ENCODE results near the gene ZNF408.

DNA sequence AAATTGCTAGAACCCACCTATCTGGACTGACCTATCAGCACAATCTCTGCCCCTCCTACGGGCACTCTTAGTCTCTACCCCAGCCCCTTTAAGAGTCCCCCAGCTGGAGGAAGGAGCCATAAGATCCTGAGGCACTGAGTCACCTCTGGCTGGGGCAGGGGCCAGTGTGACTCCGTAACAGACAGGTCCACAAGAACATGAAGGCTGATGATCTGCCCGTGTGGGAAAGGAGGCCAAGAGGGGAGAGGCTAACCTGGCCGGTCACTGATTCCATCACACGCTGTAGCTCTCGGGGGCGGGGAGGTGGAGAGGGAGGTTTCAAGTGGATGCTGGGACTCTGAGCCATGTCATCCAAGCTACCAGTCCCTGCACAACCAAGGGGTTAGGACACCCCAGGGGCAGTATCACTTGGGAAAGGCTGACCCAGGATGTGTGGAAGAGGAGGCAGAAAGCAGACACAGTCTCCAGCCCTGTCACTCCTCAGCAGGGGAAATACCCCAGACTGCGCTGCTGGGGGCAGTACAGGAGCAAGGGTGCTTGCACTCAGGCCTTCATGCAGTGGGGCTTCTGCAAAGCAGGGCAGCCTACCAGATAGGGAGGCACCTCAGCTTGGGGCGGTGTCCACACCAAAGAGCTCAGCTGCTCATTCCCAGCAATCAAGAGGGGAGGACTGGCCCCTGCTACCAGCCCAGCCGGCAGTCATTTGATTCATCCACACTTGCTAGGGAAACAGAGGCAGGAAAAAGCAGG is 22.7 kb upstream of the ZNF408 start:
- TF ChIP-seq EZH2 (IDR thresholded peaks at IDR 0.05; ENCODE audit: borderline replicate concordance) = no peak
- TF ChIP-seq, protein P1, sequence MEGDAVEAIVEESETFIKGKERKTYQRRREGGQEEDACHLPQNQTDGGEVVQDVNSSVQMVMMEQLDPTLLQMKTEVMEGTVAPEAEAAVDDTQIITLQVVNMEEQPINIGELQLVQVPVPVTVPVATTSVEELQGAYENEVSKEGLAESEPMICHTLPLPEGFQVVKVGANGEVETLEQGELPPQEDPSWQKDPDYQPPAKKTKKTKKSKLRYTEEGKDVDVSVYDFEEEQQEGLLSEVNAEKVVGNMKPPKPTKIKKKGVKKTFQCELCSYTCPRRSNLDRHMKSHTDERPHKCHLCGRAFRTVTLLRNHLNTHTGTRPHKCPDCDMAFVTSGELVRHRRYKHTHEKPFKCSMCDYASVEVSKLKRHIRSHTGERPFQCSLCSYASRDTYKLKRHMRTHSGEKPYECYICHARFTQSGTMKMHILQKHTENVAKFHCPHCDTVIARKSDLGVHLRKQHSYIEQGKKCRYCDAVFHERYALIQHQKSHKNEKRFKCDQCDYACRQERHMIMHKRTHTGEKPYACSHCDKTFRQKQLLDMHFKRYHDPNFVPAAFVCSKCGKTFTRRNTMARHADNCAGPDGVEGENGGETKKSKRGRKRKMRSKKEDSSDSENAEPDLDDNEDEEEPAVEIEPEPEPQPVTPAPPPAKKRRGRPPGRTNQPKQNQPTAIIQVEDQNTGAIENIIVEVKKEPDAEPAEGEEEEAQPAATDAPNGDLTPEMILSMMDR (IDR thresholded peaks at IDR 0.05; ENCODE audit: poor library complexity) = no peak
- no peak for TF ChIP-seq EZH2phosphoT487 (IDR thresholded peaks at IDR 0.05; ENCODE audit: low read depth, severe bottlenecking, unreplicated experiment)
